GM23338 (cell line): ENCODE measurements around the gene CDKAL1. TPM values are rescaled to one million over a fixed set of nuclear protein-coding genes. Genes with fewer than 3 reads are reported as not detected.

Experiments used
- ATAC-seq: fragments of 200-7000 bp; cut with Tn5 transposase; 3 replicates; pipeline ENCODE4 v1.9.1; 2020
- DNase-seq: peaks from one replicate; pipeline ENCODE4 v3.0.0-alpha.2; 2015; ENCODE audit warnings: low spot score
- H2AFZ ChIP-seq: fragments of 200-600 bp; sonication (generic); 2 replicates; pipeline ENCODE4 v1.8.0; 2016; ENCODE audit warnings: antibody characterized with exemption, mild to moderate bottlenecking, moderate library complexity
- H3F3A ChIP-seq: fragments of 200-600 bp; sonication (generic); replicated peaks from 2 replicates; pipeline ENCODE4 v1.8.0; 2017; ENCODE audit warnings: antibody characterized with exemption, mixed run types, low read depth
- H3K27ac ChIP-seq: fragments of 200-600 bp; sonication (generic); 2 replicates; pipeline ENCODE4 v1.6.1; 2016; ENCODE audit warnings: low read depth
- H3K27me3 ChIP-seq: fragments of 200-600 bp; sonication (generic); 2 replicates; pipeline ENCODE4 v1.8.0; 2016; ENCODE audit warnings: mild to moderate bottlenecking, mixed run types, moderate library complexity; ENCODE audit not compliant: insufficient read depth
- H3K36me3 ChIP-seq: fragments of 200-600 bp; sonication (generic); 2 replicates; pipeline ENCODE4 v1.8.0; 2016; ENCODE audit warnings: mild to moderate bottlenecking; ENCODE audit not compliant: insufficient read depth
- H3K4me1 ChIP-seq: fragments of 200-600 bp; sonication (generic); 2 replicates; pipeline ENCODE4 v1.8.0; 2016; ENCODE audit warnings: mild to moderate bottlenecking, moderate library complexity; ENCODE audit not compliant: insufficient read depth
- H3K4me2 ChIP-seq: fragments of 200-600 bp; sonication (generic); 2 replicates; pipeline ENCODE4 v1.7.1; 2017; ENCODE audit warnings: mixed run types
- H3K4me3 ChIP-seq: fragments of 200-600 bp; sonication (generic); 2 replicates; pipeline ENCODE4 v1.6.1; 2016; ENCODE audit warnings: mixed run types
- H3K79me2 ChIP-seq: fragments of 200-600 bp; sonication (generic); replicated peaks from 2 replicates; pipeline ENCODE4 v1.8.0; 2017; ENCODE audit warnings: mild to moderate bottlenecking; ENCODE audit not compliant: insufficient read depth
- H3K9me2 ChIP-seq: fragments of 200-600 bp; sonication (generic); 2 replicates; pipeline ENCODE4 v1.8.0; 2017; ENCODE audit not compliant: insufficient read depth
- H4K20me1 ChIP-seq: fragments of 200-600 bp; sonication (generic); replicated peaks from 2 replicates; pipeline ENCODE4 v1.8.0; 2017; ENCODE audit warnings: mild to moderate bottlenecking; ENCODE audit not compliant: insufficient read depth
- H3K27ac Mint-ChIP-seq: 2 replicates; pipeline ENCODE4 v1.8.0; 2020; ENCODE audit warnings: inconsistent platforms, mild to moderate bottlenecking, moderate library complexity, mixed read lengths
- H3K27me3 Mint-ChIP-seq: 3 replicates; pipeline ENCODE4 v1.8.0; 2022; ENCODE audit warnings: low read depth, mild to moderate bottlenecking, moderate library complexity, mixed read lengths, inconsistent platforms; ENCODE audit not compliant: insufficient read depth, poor library complexity
- H3K36me3 Mint-ChIP-seq: 3 replicates; pipeline ENCODE4 v1.8.0; 2021; ENCODE audit warnings: low read depth, mild to moderate bottlenecking, inconsistent platforms, moderate library complexity, mixed read lengths
- H3K4me1 Mint-ChIP-seq: 3 replicates; pipeline ENCODE4 v1.8.0; 2020; ENCODE audit warnings: mild to moderate bottlenecking, inconsistent platforms, mixed read lengths
- H3K4me3 Mint-ChIP-seq: 3 replicates; pipeline ENCODE4 v1.8.0; 2021; ENCODE audit warnings: moderate library complexity, mild to moderate bottlenecking, inconsistent platforms, mixed read lengths
- H3K9me3 Mint-ChIP-seq: 3 replicates; pipeline ENCODE4 v1.8.0; 2020; ENCODE audit warnings: moderate library complexity, mild to moderate bottlenecking, inconsistent platforms, mixed read lengths
- CREB1 ChIP-seq: fragments of 250-450 bp; sonication (Bioruptor Pico); IDR thresholded peaks from 2 replicates; pipeline ENCODE4 v1.5.0; 2020; ENCODE audit warnings: low read depth, mild to moderate bottlenecking, moderate library complexity
- CTCF ChIP-seq, 2 experiments: fragments of 200-600 bp in 1 of 2; sonication (generic) in 1 of 2; conservative IDR thresholded peaks; 2 replicates each; pipeline versions ENCODE4 v1.5.1 to v1.6.1; 2016 to 2017; ENCODE audit warnings: antibody characterized with exemption in 2 of 2, low read depth in 2 of 2, mild to moderate bottlenecking in 2 of 2, moderate library complexity in 1 of 2
- ETS1 ChIP-seq: IDR thresholded peaks from 2 replicates; pipeline ENCODE4 v1.6.1; 2016; ENCODE audit warnings: antibody characterized with exemption
- EZH2 ChIP-seq: fragments of 200-600 bp; sonication (generic); IDR thresholded peaks from one replicate; pipeline ENCODE4 v1.8.0; 2017; ENCODE audit warnings: antibody characterized with exemption, mild to moderate bottlenecking, low read depth; ENCODE audit not compliant: unreplicated experiment
- EZH2phosphoT487 ChIP-seq: fragments of 200-600 bp; sonication (generic); IDR thresholded peaks from one replicate; pipeline ENCODE4 v1.8.1; 2018; ENCODE audit warnings: antibody characterized with exemption; ENCODE audit not compliant: unreplicated experiment
- JUNB ChIP-seq: IDR thresholded peaks from one replicate; pipeline ENCODE4 v1.6.1; 2016; ENCODE audit warnings: antibody characterized with exemption; ENCODE audit not compliant: unreplicated experiment
- NANOG ChIP-seq: IDR thresholded peaks from 2 replicates; pipeline ENCODE4 v1.6.1; 2016; ENCODE audit warnings: antibody characterized with exemption, borderline replicate concordance
- POLR2AphosphoS5 ChIP-seq: IDR thresholded peaks from 2 replicates; pipeline ENCODE4 v1.6.1; 2016; ENCODE audit warnings: antibody characterized with exemption, low read depth
- REST ChIP-seq: IDR thresholded peaks from one replicate; pipeline ENCODE4 v1.6.1; 2018; ENCODE audit warnings: antibody characterized with exemption; ENCODE audit not compliant: unreplicated experiment
- ZNF114 ChIP-seq: fragments of 250-450 bp; sonication (Bioruptor Pico); IDR thresholded peaks from 2 replicates; pipeline ENCODE4 v1.5.0; 2020; ENCODE audit warnings: mild to moderate bottlenecking, moderate library complexity
- ZNF331 ChIP-seq: fragments of 250-450 bp; sonication (Bioruptor Pico); IDR thresholded peaks from 2 replicates; pipeline ENCODE4 v1.5.0; 2020; ENCODE audit warnings: low read depth, mild to moderate bottlenecking, moderate library complexity
- polyA plus RNA-seq: library from polyadenylated mRNA; unstranded; fragments of >200 nt; fragmentation: Nextera tagmentation; extraction: Ambion mirVana; gene quantifications from 2 replicates; pipeline ENCODE4 v1.2.1, GENCODE V29; 2016
- total RNA-seq: library from RNA; depleted of rRNA; stranded (reverse); fragments of >200 nt; shearing (Covaris generic); gene quantifications from 2 replicates; pipeline ENCODE4 v1.2.3, GENCODE V29; 2014

Gene CDKAL1
- total and polyA plus RNA-seq, 2 experiments from 2014 or later: 17.8 to 35.0 TPM

GRCh38 chr6:21265730-21266044, 731.4 kb downstream of the CDKAL1 start:
- Histone ChIP-seq H4K20me1 (no peaks in the 10 kb centered on the region), H3K27me3 (no peaks in the 10 kb centered on the region), H2AFZ (no peak overlapping the region), H3K4me2 (no peak overlapping the region), H3K9me2 (peaks cover 9% of the 10 kb centered on the region; the same call in 1 of the 2 replicates), H3F3A (no peaks in the 10 kb centered on the region), H3K4me1 (no peaks in the 10 kb centered on the region), H3K79me2 (no peaks in the 10 kb centered on the region), H3K36me3 (no peaks in the 10 kb centered on the region), H3K27ac (no peak overlapping the region), H3K4me3 (no peak overlapping the region)
- DNase-seq (no peak), ATAC-seq (no peak)
- Mint-ChIP-seq H3K36me3 (peaks cover 3% of the 10 kb centered on the region; the same call in 1 of the 3 replicates), H3K4me1 (peaks cover 5% of the 10 kb centered on the region; the same call in 2 of the 3 replicates), H3K4me3 (no peak overlapping the region), H3K27me3 (no peaks in the 10 kb centered on the region), H3K9me3 (peaks cover 3% of the 10 kb centered on the region; the same call in 1 of the 3 replicates), H3K27ac (no peak overlapping the region)
- TF ChIP-seq NANOG: no peak
- TF ChIP-seq ZNF114 (CRISPR knock-in tag): no peak
- no peak for TF ChIP-seq CREB1 (CRISPR knock-in tag)
- TF ChIP-seq EZH2phosphoT487: no peak
- TF ChIP-seq POLR2AphosphoS5: no peak
- TF ChIP-seq ZNF331 (CRISPR knock-in tag): no peak
- no peak for TF ChIP-seq JUNB
- TF ChIP-seq EZH2: no peak
- no peak for TF ChIP-seq CTCF (conservative IDR thresholded peaks at IDR 0.05; ENCODE audit: low read depth in 2 of 2)
- TF ChIP-seq ETS1: no peak
- no peak for TF ChIP-seq REST
